GM06990 (cell line): ENCODE results near the gene NRCAM.

Experiments
- DNase-seq: peaks from one replicate; pipeline ENCODE4 v3.0.0-alpha.2; 2011; ENCODE audit not compliant: insufficient read length; ENCODE audit errors: extremely low read depth
- H3K27me3 ChIP-seq: replicated peaks from 2 replicates; pipeline ENCODE4 v1.6.0; 2011; ENCODE audit warnings: low read length; ENCODE audit not compliant: control insufficient read depth, insufficient read depth
- H3K36me3 ChIP-seq: 2 replicates; pipeline ENCODE4 v1.5.1; 2011; ENCODE audit warnings: low read length; ENCODE audit not compliant: control insufficient read depth, insufficient read depth
- H3K4me3 ChIP-seq: replicated peaks from 2 replicates; pipeline ENCODE4 v1.5.1; 2011; ENCODE audit warnings: low read depth, mild to moderate bottlenecking, control low read depth, low read length
- CTCF ChIP-seq: IDR thresholded peaks from 2 replicates; pipeline ENCODE4 v1.5.1; 2011; ENCODE audit warnings: low read length, control low read depth, mild to moderate bottlenecking, inconsistent platforms; ENCODE audit not compliant: insufficient read depth, poor library complexity, severe bottlenecking

Gene NRCAM

GRCh38 chr7:108245523-108246226 lies 210.6 kb downstream of the NRCAM start:
- DNase-seq, result no peak
- Histone ChIP-seq H3K36me3 (no peaks in the 10 kb centered on the region), H3K27me3 (no peaks in the 10 kb centered on the region), H3K4me3 (no peak overlapping the region)
- TF ChIP-seq CTCF, result no peak

GRCh38 chr7:108244110-108244509 lies 212.1 kb downstream of the NRCAM start:
- Histone ChIP-seq H3K36me3 (no peaks in the 10 kb centered on the region), H3K4me3 (no peak overlapping the region), H3K27me3 (no peaks in the 10 kb centered on the region)
- DNase-seq, result no peak
- TF ChIP-seq CTCF, result no peak

GRCh38 chr7:108239501-108240225 lies 216.6 kb downstream of the NRCAM start:
- TF ChIP-seq CTCF, result no peak
- Histone ChIP-seq H3K27me3 (no peaks in the 10 kb centered on the region), H3K4me3 (no peak overlapping the region), H3K36me3 (no peaks in the 10 kb centered on the region)
- DNase-seq, result no peak

DNA sequence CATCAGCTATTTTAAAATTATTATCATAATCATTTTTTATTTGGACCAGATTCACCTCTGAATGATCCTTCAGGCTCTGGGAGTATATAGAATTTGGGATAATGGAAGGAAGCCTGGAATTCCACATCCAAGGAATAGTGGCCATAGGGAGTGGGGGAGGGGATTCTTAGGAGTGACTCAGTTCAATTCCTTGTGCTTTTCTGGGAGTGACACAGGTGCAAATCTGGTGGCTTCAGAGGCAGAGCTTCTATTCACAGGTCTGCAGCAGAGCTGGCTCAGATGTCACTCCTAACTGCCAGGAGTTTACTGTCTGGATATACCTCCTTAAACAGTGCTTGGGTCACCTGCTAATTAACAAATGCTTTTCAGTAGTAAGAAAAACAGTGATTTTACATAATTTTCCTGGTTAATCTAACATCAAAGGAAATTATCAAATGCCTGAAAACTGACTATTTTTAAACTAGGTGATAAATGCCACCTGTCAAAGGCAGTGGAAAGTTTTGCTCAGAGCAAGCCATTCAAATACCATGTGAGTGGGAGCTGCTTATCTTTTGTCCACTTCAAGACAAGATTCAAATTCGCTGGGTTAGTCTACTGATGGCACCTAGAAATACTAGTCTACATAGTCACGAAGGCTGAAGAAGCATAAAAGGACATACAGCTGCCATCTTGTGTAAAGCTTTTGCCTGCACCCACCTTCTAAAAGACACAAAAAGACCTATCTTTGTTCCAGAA lies 219.4 kb downstream of the NRCAM start:
- Histone ChIP-seq H3K27me3 (no peaks in the 10 kb centered on the region), H3K36me3 (no peaks in the 10 kb centered on the region), H3K4me3 (no peak overlapping the region)
- TF ChIP-seq CTCF, result no peak
- DNase-seq, result no peak

DNA sequence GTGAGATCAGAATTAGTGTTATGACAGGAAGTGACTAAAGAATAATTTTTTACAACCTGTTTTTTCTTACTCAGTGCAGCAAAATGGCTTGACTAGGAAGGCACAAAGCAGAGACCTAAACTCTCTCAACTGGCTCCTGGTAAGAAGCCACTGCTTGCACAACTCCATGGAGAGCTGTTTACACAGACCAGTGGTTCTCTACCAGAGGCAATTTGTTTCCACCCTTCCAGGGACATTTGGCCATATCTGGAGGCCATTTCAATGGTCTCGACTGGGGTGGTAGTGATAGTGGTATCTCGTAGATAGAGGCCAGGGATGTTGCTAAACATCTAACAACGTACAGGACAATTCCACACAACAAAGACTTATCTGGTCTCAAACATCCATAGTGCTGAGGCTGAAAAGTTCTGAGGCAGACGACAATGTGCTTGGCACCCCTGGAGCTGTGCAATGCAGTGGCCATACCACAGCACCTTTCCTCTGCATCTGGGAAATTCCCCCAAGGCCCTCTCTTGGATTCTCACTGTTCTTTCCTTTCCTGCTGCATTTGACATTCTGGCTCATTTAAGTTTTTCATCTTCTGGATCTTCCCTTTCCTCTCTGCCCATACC lies 220.7 kb downstream of the NRCAM start:
- Histone ChIP-seq H3K36me3 (no peaks in the 10 kb centered on the region), H3K4me3 (no peak overlapping the region), H3K27me3 (no peaks in the 10 kb centered on the region)
- no peak for TF ChIP-seq CTCF
- no peak for DNase-seq
